SK-N-SH (cell line): Measurements from ENCODE around the gene C6orf136. TPM values are rescaled to one million over a fixed set of nuclear protein-coding genes. Genes with fewer than 3 reads are reported as not detected.

ENCODE experiments used
- CTCF ChIA-PET: fragments of 300-600, 350-600 bp; formaldehyde crosslinking; extraction: SDS; loops from one replicate; lab custom pipeline; 2021; lab: Yijun Ruan, JAX
- POLR2A ChIA-PET: fragments of 350-600 bp; sonication (Branson Sonifier 250); formaldehyde crosslinking; extraction: SDS; loops from one replicate; lab custom pipeline; 2020; ENCODE audit warnings: antibody characterized with exemption, inconsistent platforms; lab: Yijun Ruan, JAX
- DNase-seq: peaks from one replicate; pipeline ENCODE4 v3.0.0; 2012
- H2AFZ ChIP-seq: fragments of 200-600 bp; sonication (generic); 2 replicates; pipeline ENCODE4 v1.8.1; 2016; ENCODE audit warnings: antibody characterized with exemption, mild to moderate bottlenecking, low read depth
- H3F3A ChIP-seq: fragments of 200-600 bp; sonication (generic); replicated peaks from 2 replicates; pipeline ENCODE3; 2016; ENCODE audit warnings: antibody characterized with exemption, mild to moderate bottlenecking; ENCODE audit not compliant: insufficient read depth
- H3K27ac ChIP-seq, 2 experiments: fragments of 200-500 bp in 1 of 2; fragments of 200-600 bp in 1 of 2; sonication (Bioruptor generic) in 1 of 2; sonication (generic), shearing (Covaris generic) in 1 of 2; 2 replicates each; pipeline versions ENCODE4 v1.5.1 to v1.6.1; 2014 to 2016; ENCODE audit warnings: low read depth in 2 of 2, inconsistent platforms in 1 of 2, low read length in 1 of 2, mild to moderate bottlenecking in 1 of 2, mixed read lengths in 1 of 2
- H3K27me3 ChIP-seq: fragments of 200-600 bp; sonication (generic), shearing (Covaris generic); 2 replicates; pipeline ENCODE4 v1.6.1; 2016; ENCODE audit warnings: mixed run types; ENCODE audit not compliant: insufficient read depth
- H3K36me3 ChIP-seq, 2 experiments: fragments of 200-500 bp in 1 of 2; fragments of 200-600 bp in 1 of 2; sonication (Bioruptor generic) in 1 of 2; sonication (generic) in 1 of 2; replicated peaks in 1 of 2; 2 replicates each; pipeline versions ENCODE3 to v1.5.1; 2014 to 2016; ENCODE audit warnings: low read length in 1 of 2, mild to moderate bottlenecking in 1 of 2; ENCODE audit not compliant: insufficient read depth in 2 of 2, control insufficient read depth in 1 of 2
- H3K4me1 ChIP-seq, 2 experiments: fragments of 200-500 bp in 1 of 2; fragments of 200-600 bp in 1 of 2; sonication (Bioruptor generic) in 1 of 2; sonication (generic), shearing (Covaris generic) in 1 of 2; 2 replicates each; pipeline versions ENCODE4 v1.5.1 to v1.6.1; 2014 to 2016; ENCODE audit warnings: low read depth in 1 of 2, low read length in 1 of 2, mixed run types in 1 of 2; ENCODE audit not compliant: insufficient read depth in 2 of 2, control insufficient read depth in 1 of 2
- H3K4me2 ChIP-seq: fragments of 200-600 bp; sonication (generic), shearing (Covaris generic); 2 replicates; pipeline ENCODE4 v1.6.1; 2017; ENCODE audit warnings: mixed run types
- H3K4me3 ChIP-seq, 2 experiments: fragments of 200-500 bp in 1 of 2; fragments of 200-600 bp in 1 of 2; sonication (Bioruptor generic) in 1 of 2; sonication (generic), shearing (Covaris generic) in 1 of 2; 2 replicates each; pipeline versions ENCODE4 v1.5.1 to v1.8.1; 2014 to 2016; ENCODE audit warnings: low read depth in 2 of 2, inconsistent platforms in 1 of 2, low read length in 1 of 2, mild to moderate bottlenecking in 1 of 2, mixed read lengths in 1 of 2, moderate library complexity in 1 of 2
- H3K79me2 ChIP-seq: fragments of 200-600 bp; sonication (generic); 2 replicates; pipeline ENCODE4 v1.8.1; 2017; ENCODE audit warnings: mild to moderate bottlenecking; ENCODE audit not compliant: insufficient read depth
- H3K9ac ChIP-seq: fragments of 200-600 bp; sonication (generic); 2 replicates; pipeline ENCODE4 v1.6.1; 2017; ENCODE audit warnings: mixed run types
- H3K9me2 ChIP-seq: fragments of 200-600 bp; sonication (generic); 2 replicates; pipeline ENCODE4 v1.6.1; 2017; ENCODE audit warnings: mixed run types
- H3K9me3 ChIP-seq: fragments of 200-600 bp; sonication (generic); 2 replicates; pipeline ENCODE4 v1.6.1; 2017; ENCODE audit warnings: mixed run types, mild to moderate bottlenecking, moderate library complexity
- H4K20me1 ChIP-seq: fragments of 200-600 bp; sonication (generic); 2 replicates; pipeline ENCODE4 v1.6.1; 2017; ENCODE audit warnings: mild to moderate bottlenecking, mixed run types; ENCODE audit not compliant: insufficient read depth
- ELF1 ChIP-seq: IDR thresholded peaks from 2 replicates; pipeline ENCODE4 v1.4.0; 2012
- EP300 ChIP-seq, 2 experiments: IDR thresholded peaks; 2 replicates each; pipeline versions ENCODE4 v1.4.0 to v1.6.1; 2012; ENCODE audit warnings: borderline replicate concordance in 1 of 2, low read depth in 1 of 2, low read length in 1 of 2
- FOSL2 ChIP-seq: IDR thresholded peaks from 2 replicates; pipeline ENCODE4 v1.4.0; 2012; ENCODE audit warnings: low read depth, mild to moderate bottlenecking, moderate library complexity, borderline replicate concordance
- FOXJ3 ChIP-seq: sonication (generic); formaldehyde crosslinking; IDR thresholded peaks from 2 replicates; pipeline ENCODE4 v1.5.1; 2020; ENCODE audit warnings: mild to moderate bottlenecking, missing genetic modification reagents
- JUND ChIP-seq: IDR thresholded peaks from 2 replicates; pipeline ENCODE4 v1.4.0; 2012
- NFIC ChIP-seq: IDR thresholded peaks from 2 replicates; pipeline ENCODE4 v1.4.0; 2012; ENCODE audit warnings: borderline replicate concordance
- POLR2AphosphoS5 ChIP-seq: IDR thresholded peaks from 2 replicates; pipeline ENCODE4 v1.6.1; 2012; ENCODE audit warnings: low read depth, low read length
- RXRA ChIP-seq: IDR thresholded peaks from 2 replicates; pipeline ENCODE4 v1.4.0; 2012; ENCODE audit warnings: low read depth, mild to moderate bottlenecking, borderline replicate concordance
- TAF1 ChIP-seq: IDR thresholded peaks from 2 replicates; pipeline ENCODE4 v1.6.1; 2012; ENCODE audit warnings: low read depth, mild to moderate bottlenecking, low read length, moderate library complexity, borderline replicate concordance
- TCF12 ChIP-seq: IDR thresholded peaks from 2 replicates; pipeline ENCODE4 v1.4.0; 2012
- TEAD4 ChIP-seq: IDR thresholded peaks from 2 replicates; pipeline ENCODE4 v1.4.0; 2012; ENCODE audit warnings: mild to moderate bottlenecking, borderline replicate concordance; ENCODE audit not compliant: insufficient read depth
- YY1 ChIP-seq: IDR thresholded peaks from 2 replicates; pipeline ENCODE4 v1.4.0; 2012; ENCODE audit warnings: low read depth, mild to moderate bottlenecking
- WGBS: methylation state at CpG from one replicate; pipeline ENCODE4 v1.1.6; 2017; ENCODE audit warnings: low lambda C conversion rate; 5-methylcytosine and 5-hydroxymethylcytosine counted together
- polyA plus RNA-seq, 3 experiments: library from polyadenylated mRNA; depleted of rRNA; stranded (reverse); fragments of >200 nt; gene quantifications; 2 replicates each; pipeline ENCODE4 v1.2.3, GENCODE V29; 2012
- TF ChIP-seq, protein P1 (sequence below): fragments of 150-350 bp; IDR thresholded peaks from 2 replicates; pipeline ENCODE4 v1.6.1; 2016; ENCODE audit warnings: mild to moderate bottlenecking, low read depth, low read length
- TF ChIP-seq, protein P2 (sequence below): IDR thresholded peaks from 2 replicates; pipeline ENCODE4 v1.4.0; 2012; ENCODE audit warnings: low read depth, borderline replicate concordance
- TF ChIP-seq, protein P3 (sequence below): IDR thresholded peaks from 2 replicates; pipeline ENCODE4 v1.4.0; 2012; ENCODE audit warnings: low read depth
- TF ChIP-seq, protein P4 (sequence below): fragments of 200-600 bp; sonication (generic); IDR thresholded peaks from 2 replicates; pipeline ENCODE4 v1.6.1; 2017; ENCODE audit warnings: antibody characterized with exemption, mild to moderate bottlenecking, moderate library complexity
- TF ChIP-seq, protein P5 (sequence below): fragments of 150-350 bp; IDR thresholded peaks from 2 replicates; pipeline ENCODE4 v1.6.1; 2017; ENCODE audit warnings: antibody characterized with exemption, low read length, low read depth, borderline replicate concordance
- TF ChIP-seq, protein P6 (sequence below): IDR thresholded peaks from 2 replicates; pipeline ENCODE4 v1.6.1; 2012; ENCODE audit warnings: mild to moderate bottlenecking, low read depth, low read length, moderate library complexity

Gene C6orf136
- polyA plus RNA-seq, 1 of the 3 experiments (the other 2 are of a cell fraction) = 14.3 TPM

DNA sequence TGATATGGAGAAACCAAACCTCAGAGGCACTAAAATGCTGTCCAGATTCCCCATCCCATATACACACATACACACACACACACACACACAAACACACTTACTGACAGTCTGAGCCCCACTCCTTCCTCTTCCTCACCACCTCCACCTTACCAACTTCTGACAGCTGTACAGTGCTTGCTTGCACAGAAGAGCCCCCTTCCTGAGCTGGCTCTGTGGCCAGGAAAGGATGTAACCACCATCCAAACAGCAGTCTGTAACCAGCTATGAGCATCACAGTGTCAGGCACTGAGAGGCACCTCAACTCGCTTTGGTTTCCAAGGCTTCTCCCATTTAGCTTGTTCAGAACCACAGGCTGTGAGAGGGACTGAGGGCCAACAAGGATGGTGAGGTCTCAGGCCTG, 5.9 kb upstream of the C6orf136 start:
- H4K20me1 ChIP-seq = no peaks in the 10 kb centered on the region
- no peak overlapping the region for H3K9ac ChIP-seq
- no peak overlapping the region for H2AFZ ChIP-seq
- H3K27me3 ChIP-seq = no peaks in the 10 kb centered on the region
- no peak for DNase-seq
- H3K79me2 ChIP-seq = peaks cover 7% of the 10 kb centered on the region
- no CpG with 5 or more reads among the region's 1 CpG for WGBS
- TF ChIP-seq, protein P1, sequence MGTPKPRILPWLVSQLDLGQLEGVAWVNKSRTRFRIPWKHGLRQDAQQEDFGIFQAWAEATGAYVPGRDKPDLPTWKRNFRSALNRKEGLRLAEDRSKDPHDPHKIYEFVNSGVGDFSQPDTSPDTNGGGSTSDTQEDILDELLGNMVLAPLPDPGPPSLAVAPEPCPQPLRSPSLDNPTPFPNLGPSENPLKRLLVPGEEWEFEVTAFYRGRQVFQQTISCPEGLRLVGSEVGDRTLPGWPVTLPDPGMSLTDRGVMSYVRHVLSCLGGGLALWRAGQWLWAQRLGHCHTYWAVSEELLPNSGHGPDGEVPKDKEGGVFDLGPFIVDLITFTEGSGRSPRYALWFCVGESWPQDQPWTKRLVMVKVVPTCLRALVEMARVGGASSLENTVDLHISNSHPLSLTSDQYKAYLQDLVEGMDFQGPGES = no peak
- TF ChIP-seq TAF1 (no peak), TCF12 (no peak), RXRA (no peak), YY1 (no peak), POLR2AphosphoS5 (no peak), FOSL2 (no peak), EP300 (IDR thresholded peaks at IDR 0.05; ENCODE audit: borderline replicate concordance in 1 of 2, low read depth in 1 of 2, low read length in 1 of 2) (no peak), NFIC (no peak), JUND (no peak), FOXJ3 (CRISPR knock-in tag) (no peak), TEAD4 (no peak), ELF1 (no peak)
- TF ChIP-seq, protein P2, sequence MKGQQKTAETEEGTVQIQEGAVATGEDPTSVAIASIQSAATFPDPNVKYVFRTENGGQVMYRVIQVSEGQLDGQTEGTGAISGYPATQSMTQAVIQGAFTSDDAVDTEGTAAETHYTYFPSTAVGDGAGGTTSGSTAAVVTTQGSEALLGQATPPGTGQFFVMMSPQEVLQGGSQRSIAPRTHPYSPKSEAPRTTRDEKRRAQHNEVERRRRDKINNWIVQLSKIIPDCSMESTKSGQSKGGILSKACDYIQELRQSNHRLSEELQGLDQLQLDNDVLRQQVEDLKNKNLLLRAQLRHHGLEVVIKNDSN = no peak
- TF ChIP-seq, protein P3, sequence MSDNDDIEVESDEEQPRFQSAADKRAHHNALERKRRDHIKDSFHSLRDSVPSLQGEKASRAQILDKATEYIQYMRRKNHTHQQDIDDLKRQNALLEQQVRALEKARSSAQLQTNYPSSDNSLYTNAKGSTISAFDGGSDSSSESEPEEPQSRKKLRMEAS = no peak
- TF ChIP-seq, protein P4, sequence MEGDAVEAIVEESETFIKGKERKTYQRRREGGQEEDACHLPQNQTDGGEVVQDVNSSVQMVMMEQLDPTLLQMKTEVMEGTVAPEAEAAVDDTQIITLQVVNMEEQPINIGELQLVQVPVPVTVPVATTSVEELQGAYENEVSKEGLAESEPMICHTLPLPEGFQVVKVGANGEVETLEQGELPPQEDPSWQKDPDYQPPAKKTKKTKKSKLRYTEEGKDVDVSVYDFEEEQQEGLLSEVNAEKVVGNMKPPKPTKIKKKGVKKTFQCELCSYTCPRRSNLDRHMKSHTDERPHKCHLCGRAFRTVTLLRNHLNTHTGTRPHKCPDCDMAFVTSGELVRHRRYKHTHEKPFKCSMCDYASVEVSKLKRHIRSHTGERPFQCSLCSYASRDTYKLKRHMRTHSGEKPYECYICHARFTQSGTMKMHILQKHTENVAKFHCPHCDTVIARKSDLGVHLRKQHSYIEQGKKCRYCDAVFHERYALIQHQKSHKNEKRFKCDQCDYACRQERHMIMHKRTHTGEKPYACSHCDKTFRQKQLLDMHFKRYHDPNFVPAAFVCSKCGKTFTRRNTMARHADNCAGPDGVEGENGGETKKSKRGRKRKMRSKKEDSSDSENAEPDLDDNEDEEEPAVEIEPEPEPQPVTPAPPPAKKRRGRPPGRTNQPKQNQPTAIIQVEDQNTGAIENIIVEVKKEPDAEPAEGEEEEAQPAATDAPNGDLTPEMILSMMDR = no peak
- TF ChIP-seq, protein P5, sequence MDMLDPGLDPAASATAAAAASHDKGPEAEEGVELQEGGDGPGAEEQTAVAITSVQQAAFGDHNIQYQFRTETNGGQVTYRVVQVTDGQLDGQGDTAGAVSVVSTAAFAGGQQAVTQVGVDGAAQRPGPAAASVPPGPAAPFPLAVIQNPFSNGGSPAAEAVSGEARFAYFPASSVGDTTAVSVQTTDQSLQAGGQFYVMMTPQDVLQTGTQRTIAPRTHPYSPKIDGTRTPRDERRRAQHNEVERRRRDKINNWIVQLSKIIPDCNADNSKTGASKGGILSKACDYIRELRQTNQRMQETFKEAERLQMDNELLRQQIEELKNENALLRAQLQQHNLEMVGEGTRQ = no peak
- TF ChIP-seq, protein P6, sequence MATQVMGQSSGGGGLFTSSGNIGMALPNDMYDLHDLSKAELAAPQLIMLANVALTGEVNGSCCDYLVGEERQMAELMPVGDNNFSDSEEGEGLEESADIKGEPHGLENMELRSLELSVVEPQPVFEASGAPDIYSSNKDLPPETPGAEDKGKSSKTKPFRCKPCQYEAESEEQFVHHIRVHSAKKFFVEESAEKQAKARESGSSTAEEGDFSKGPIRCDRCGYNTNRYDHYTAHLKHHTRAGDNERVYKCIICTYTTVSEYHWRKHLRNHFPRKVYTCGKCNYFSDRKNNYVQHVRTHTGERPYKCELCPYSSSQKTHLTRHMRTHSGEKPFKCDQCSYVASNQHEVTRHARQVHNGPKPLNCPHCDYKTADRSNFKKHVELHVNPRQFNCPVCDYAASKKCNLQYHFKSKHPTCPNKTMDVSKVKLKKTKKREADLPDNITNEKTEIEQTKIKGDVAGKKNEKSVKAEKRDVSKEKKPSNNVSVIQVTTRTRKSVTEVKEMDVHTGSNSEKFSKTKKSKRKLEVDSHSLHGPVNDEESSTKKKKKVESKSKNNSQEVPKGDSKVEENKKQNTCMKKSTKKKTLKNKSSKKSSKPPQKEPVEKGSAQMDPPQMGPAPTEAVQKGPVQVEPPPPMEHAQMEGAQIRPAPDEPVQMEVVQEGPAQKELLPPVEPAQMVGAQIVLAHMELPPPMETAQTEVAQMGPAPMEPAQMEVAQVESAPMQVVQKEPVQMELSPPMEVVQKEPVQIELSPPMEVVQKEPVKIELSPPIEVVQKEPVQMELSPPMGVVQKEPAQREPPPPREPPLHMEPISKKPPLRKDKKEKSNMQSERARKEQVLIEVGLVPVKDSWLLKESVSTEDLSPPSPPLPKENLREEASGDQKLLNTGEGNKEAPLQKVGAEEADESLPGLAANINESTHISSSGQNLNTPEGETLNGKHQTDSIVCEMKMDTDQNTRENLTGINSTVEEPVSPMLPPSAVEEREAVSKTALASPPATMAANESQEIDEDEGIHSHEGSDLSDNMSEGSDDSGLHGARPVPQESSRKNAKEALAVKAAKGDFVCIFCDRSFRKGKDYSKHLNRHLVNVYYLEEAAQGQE = no peak
- ChIA-PET POLR2A (interaction anchor here (0.8 kb wide), 1 partner anchor 10 kb away, joined by 3 read pairs; no protein-coding TSS in a partner anchor), CTCF (interaction anchor here (0.6 to 1.2 kb wide), 2 partner anchors 15 to 38 kb away, joined by 3 read pairs; no protein-coding TSS in a partner anchor)
- peaks cover 12% of the 10 kb centered on the region for H3F3A ChIP-seq
- no peaks in the 10 kb centered on the region; a peak in 1 of 4 replicates for H3K4me1 ChIP-seq
- no peaks in the 10 kb centered on the region for H3K9me3 ChIP-seq
- no peak overlapping the region for H3K27ac ChIP-seq
- no peaks in the 10 kb centered on the region for H3K9me2 ChIP-seq
- no peak overlapping the region for H3K4me3 ChIP-seq
- no peak overlapping the region for H3K4me2 ChIP-seq
- H3K36me3 ChIP-seq = peaks cover 33 to 50% of the 10 kb centered on the region in 2 experiments
